HG02642 (cell line): Measurements from ENCODE around the gene PARVA.

Experiments used
- ATAC-seq: cut with Tn5 transposase; IDR thresholded peaks from one replicate; pipeline ENCODE4 v1.9.1; 2021; ENCODE audit warnings: mild to moderate bottlenecking; ENCODE audit not compliant: unreplicated experiment, poor library complexity

The PARVA gene

DNA sequence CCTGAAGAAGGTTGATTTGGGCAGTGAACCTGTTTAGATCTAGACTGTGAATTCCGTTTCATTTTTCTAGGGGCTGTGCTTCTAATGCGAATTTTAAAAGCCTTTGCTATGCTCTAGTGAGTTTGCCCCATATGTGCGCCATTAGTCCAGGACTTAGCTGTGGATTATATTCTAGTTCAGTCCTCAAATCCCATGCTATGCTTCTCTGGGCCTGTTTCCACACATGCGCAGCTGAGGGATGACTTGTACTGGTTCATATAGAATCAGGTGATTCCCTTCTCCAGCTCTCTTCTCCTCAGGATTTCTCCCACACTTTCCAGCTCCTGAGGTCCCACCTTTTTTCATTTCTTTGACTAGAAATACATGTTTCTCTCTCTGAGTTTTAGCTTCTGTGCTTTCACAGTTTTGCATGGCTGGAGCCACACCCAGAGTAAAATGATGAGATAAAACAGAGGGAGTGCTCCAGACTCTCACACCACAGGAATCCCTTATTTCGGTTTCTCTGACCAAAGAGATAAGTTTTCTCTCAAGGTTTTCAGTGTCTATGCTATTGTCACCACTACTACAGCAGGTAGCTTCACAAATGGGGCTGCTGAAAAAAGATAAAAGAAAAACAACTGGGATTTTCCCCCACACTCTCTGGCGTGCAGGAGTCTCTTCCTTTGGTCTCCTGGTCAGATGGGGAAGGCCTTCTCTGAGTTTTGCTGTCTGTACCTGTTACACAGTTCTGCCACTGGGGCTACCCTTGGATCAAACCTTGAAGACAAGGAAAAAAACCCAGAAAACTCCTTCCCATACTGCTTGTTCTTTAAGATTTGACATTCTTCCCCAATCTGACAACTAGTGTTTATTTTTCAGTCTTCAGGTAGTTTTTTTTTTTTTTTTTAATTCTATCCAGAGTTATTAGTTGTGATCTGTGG is 200.6 kb downstream of the PARVA start:
- ATAC-seq, result no peak

- no peak for ATAC-seq
These were observed 204.0 kb downstream of the PARVA start for GRCh38 chr11:12581416-12581815.

DNA sequence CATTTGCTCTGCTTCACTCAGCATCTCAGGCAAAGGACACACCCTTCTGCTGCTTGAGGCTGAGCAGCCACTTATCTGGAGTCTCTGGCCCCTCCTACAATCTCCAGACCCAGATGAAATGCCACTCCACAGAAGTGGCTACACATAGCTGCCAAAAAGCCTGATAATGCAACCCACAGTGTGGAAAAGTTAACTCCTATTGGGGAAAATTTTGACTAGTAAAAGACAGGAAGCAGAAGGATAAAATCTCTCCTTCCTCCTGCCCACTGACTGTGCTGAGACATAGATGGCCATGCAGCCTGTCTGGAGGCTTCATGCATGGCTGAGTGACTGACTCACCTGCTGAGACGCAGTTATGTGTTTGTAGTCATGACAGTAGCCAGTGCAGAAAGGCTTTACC is 204.6 kb downstream of the PARVA start:
- ATAC-seq, result no peak
